Posterior vena cava (tissue), 2 donors: Measurements from ENCODE around the gene GSTP1. TPM values are rescaled to one million over a fixed set of nuclear protein-coding genes. Genes with fewer than 3 reads are reported as not detected.
A peak's percentile ranks its signal among the peaks of the same experiment; 100 is the strongest.
"Not testable (repeated sequence)": the region's sequence is repeated elsewhere in the genome, so short reads cannot be mapped to it uniquely, and the experiment has no call there.

Experiments used
- DNase-seq: peaks from one replicate; pipeline ENCODE4 v3.0.0-alpha.2; 2020; ENCODE audit warnings: low spot score
- intact Hi-C, 2 donors: fragments of 100-400 bp; cut with DNase I; formaldehyde crosslinking; loops; one replicate each; pipeline versions ENCODE4 v1.14.1 to v1.14.2; 2022 to 2023
- long read RNA-seq, 2 donors: library from polyadenylated mRNA; unstranded; transcript quantifications; one replicate each; pipeline ENCODE4 v2.0.0, GENCODE V29; 2020 to 2021
- total RNA-seq, 2 donors: library from RNA; stranded (reverse); fragmentation: NEBNext Ultra II Directional; extraction: Animal tissue kit (Norgen Biotek cat#: 25700); gene quantifications; one replicate each; pipeline ENCODE4 v1.2.1, GENCODE V29; 2021
- donor health status: DM: yes; HTN: yes; CAD: no.
- donor health status: DM: yes; HTN: yes; CAD: no.

Gene GSTP1
- total RNA-seq, result 100 to 1,000 TPM; 338 to 370 TPM
- long read RNA-seq, donor 1, transcript GSTP1-202 (7 exons, 961 nt), result major isoform, 74 of 89 reads
- long read RNA-seq, donor 1, partial matches to known transcripts, result 9 of 89 reads
- long read RNA-seq, donor 1, other reads (novel, unspliced or antisense), result 3 of 89 reads
- long read RNA-seq, donor 2, transcript GSTP1-202 (7 exons, 961 nt), result major isoform, 217 of 264 reads
- long read RNA-seq, donor 2, partial matches to known transcripts, result 34 of 264 reads
- long read RNA-seq, donor 2, other reads (novel, unspliced or antisense), result 11 of 264 reads

GRCh38 chr11:67583247-67584204, at the start of gene GSTP1:
Gene GSTP1, plus strand, starts transcription at chr11:67583812. Its CDS starts 32 bp downstream, at chr11:67583844.
- peak; percentile 98 for DNase-seq
- intact Hi-C loops, result no loop called here

- intact Hi-C loops, result no loop called here
- no peak for DNase-seq
Observed at GRCh38 chr11:67534070-67534679, 49.4 kb upstream of the GSTP1 start.

- intact Hi-C loops, result no loop called here
- no peak for DNase-seq
Observed at GRCh38 chr11:67535561-67535960, 48.1 kb upstream of the GSTP1 start.

- DNase-seq, result no peak
- intact Hi-C loops, result no loop called here
Observed at GRCh38 chr11:67538306-67538705, 45.3 kb upstream of the GSTP1 start.

GRCh38 chr11:67538823-67539505, 44.6 kb upstream of the GSTP1 start:
- intact Hi-C loops, result no loop called here

GRCh38 chr11:67539550-67539949, 44.1 kb upstream of the GSTP1 start:
- intact Hi-C loops, result no loop called here
- DNase-seq, result no peak

More at GRCh38 chr11:67538823-67539505, 44.6 kb upstream of the GSTP1 start:
- no peak for DNase-seq

- DNase-seq, result no peak
- intact Hi-C loops, result no loop called here
Observed at GRCh38 chr11:67541198-67541597, 42.4 kb upstream of the GSTP1 start.

- intact Hi-C loops, result loop anchor here in 1 of 2 donors (1.0 kb wide), 1 partner anchor 24 kb away; no protein-coding TSS in a partner anchor
- no peak for DNase-seq
Observed at GRCh38 chr11:67542169-67542568, 41.4 kb upstream of the GSTP1 start.

- intact Hi-C loops, result loop anchor here in 1 of 2 donors (1.0 kb wide), 1 partner anchor 23 kb away; no protein-coding TSS in a partner anchor
Observed at GRCh38 chr11:67542971-67543370, 40.6 kb upstream of the GSTP1 start.

GRCh38 chr11:67543585-67543984, 40.0 kb upstream of the GSTP1 start:
- DNase-seq, result no peak
- intact Hi-C loops, result no loop called here

More at GRCh38 chr11:67542971-67543370, 40.6 kb upstream of the GSTP1 start:
- DNase-seq, result no peak

GRCh38 chr11:67544616-67545242, 38.9 kb upstream of the GSTP1 start:
- intact Hi-C loops, result no loop called here
- DNase-seq, result no peak

- intact Hi-C loops, result no loop called here
- DNase-seq, result no peak
Observed at GRCh38 chr11:67545280-67545679, 38.3 kb upstream of the GSTP1 start.

GRCh38 chr11:67548112-67548511, 35.5 kb upstream of the GSTP1 start:
- DNase-seq, intact Hi-C loops: not testable (repeated sequence)

- intact Hi-C loops, result no loop called here
- DNase-seq, result no peak
Observed at GRCh38 chr11:67548555-67549110, 35.0 kb upstream of the GSTP1 start.

GRCh38 chr11:67551127-67551526, 32.5 kb upstream of the GSTP1 start:
- intact Hi-C loops, result no loop called here
- no peak for DNase-seq

GRCh38 chr11:67551697-67552096, 31.9 kb upstream of the GSTP1 start:
- intact Hi-C loops, DNase-seq: not testable (repeated sequence)

GRCh38 chr11:67556244-67556643, 27.4 kb upstream of the GSTP1 start:
- intact Hi-C loops, result no loop called here
- no peak for DNase-seq

GRCh38 chr11:67558084-67558772, 25.4 kb upstream of the GSTP1 start:
- DNase-seq, result no peak
- intact Hi-C loops, result no loop called here
